Germinal center (tissue), 1 donor: Measurements from ENCODE around the gene NIBAN1.
"Not testable (repeated sequence)": the region's sequence is repeated elsewhere in the genome, so short reads cannot be mapped to it uniquely, and the experiment has no call there.

Source experiments
- DNase-seq: peaks from one replicate; pipeline ENCODE4 v3.0.0; 2012; ENCODE audit warnings: mixed read lengths, low spot score

NIBAN1 gene, protein sequence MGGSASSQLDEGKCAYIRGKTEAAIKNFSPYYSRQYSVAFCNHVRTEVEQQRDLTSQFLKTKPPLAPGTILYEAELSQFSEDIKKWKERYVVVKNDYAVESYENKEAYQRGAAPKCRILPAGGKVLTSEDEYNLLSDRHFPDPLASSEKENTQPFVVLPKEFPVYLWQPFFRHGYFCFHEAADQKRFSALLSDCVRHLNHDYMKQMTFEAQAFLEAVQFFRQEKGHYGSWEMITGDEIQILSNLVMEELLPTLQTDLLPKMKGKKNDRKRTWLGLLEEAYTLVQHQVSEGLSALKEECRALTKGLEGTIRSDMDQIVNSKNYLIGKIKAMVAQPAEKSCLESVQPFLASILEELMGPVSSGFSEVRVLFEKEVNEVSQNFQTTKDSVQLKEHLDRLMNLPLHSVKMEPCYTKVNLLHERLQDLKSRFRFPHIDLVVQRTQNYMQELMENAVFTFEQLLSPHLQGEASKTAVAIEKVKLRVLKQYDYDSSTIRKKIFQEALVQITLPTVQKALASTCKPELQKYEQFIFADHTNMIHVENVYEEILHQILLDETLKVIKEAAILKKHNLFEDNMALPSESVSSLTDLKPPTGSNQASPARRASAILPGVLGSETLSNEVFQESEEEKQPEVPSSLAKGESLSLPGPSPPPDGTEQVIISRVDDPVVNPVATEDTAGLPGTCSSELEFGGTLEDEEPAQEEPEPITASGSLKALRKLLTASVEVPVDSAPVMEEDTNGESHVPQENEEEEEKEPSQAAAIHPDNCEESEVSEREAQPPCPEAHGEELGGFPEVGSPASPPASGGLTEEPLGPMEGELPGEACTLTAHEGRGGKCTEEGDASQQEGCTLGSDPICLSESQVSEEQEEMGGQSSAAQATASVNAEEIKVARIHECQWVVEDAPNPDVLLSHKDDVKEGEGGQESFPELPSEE

DNA sequence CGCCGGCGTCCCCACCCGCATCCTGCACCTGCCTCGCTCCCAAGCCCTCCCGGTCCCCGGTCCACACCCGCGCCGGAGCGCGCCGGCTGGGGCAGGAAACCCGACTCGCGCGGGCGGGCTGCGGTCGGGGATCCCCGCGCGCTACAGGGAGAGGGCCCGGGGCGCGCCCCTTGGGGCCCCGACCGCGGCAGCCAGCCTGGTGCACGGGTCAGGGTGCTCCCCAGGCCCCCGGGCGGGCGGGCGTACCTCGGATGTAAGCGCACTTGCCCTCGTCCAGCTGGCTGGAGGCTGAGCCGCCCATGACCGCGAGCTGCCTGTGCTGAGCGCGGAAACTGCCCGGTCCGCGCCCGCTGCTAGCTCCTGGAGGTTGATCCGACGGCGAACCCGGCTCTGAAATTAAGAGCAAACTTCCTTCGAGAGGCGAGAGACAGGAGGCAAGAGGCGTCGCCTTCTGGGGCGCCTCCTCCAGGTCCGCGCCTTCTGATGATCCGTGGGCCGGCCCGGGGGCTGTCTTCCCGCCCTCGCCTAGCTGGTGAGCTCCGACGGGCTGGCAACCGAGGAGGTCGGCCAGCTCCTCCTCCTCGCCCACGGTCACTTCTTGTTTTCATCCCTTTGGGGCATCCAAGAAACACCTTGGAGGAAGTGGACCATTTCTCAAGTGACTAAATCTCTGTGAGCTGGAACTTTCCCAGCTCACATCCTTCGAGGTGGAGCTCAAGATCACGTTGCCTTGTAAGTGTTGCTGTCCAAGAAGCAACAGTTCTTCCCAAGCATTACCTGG, at the start of gene NIBAN1:
NIBAN1 (minus strand) TSS at position 453 of the 781 bp plus-strand sequence; CDS start at position 301, 152 bp downstream.
- peak; percentile 61 for DNase-seq

DNA sequence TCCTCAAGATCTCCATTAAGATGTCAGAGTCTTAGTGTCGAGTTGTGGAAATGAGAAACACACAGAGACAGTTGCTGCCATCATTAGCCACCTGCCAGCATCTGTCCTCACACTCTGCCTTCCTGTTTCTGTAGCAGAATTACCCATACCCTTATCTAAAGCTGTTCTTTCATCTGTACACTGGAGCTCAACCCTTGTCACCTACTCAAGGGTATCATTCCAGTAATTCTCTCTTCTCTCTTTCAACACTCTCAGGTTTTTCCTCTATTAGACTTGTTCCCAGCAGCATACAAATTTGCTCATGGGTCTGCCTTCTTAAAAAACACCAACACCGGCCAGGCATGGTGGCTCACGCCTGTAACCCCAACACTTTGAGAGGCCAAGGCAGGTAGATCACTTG, 43.7 kb upstream of the NIBAN1 start:
- DNase-seq: no peak

DNA sequence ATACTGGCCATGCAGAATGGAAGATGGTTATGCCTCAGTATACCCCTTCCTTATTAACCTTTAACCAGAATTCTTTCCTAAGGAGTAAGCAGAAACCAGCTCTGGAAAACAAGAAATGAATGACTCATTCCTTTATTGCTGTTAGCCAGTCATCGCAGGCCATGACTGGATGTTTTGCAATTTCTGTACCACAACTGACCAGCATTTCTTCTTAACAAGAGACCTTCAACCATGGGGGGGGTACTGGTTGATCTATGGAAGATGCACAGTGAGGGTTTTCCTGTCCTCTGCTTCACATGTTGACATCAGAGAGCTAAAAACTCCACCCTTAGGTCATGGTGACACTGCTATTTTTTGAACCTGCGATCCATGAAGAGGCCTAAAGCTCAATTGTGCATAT, 43.0 kb upstream of the NIBAN1 start:
- DNase-seq: no peak

DNA sequence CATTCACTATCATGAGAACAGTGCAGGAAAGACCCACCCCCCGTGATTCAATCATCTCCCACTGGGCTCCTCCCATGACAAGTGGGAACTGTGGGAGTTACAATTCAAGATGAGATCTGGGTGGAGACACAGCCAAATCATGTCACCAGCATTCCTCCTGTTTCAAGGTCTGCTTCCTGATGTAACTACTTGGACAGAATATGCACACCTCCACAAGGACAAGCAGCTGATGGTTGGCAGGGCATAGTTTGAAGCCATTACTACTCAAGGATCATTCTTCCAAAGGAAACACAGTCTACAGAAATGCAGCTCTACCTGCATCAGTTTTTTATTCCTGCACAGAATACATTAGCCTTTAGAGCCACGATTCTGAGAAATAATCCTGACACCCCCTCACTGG, 42.6 kb upstream of the NIBAN1 start:
- no peak for DNase-seq

DNA sequence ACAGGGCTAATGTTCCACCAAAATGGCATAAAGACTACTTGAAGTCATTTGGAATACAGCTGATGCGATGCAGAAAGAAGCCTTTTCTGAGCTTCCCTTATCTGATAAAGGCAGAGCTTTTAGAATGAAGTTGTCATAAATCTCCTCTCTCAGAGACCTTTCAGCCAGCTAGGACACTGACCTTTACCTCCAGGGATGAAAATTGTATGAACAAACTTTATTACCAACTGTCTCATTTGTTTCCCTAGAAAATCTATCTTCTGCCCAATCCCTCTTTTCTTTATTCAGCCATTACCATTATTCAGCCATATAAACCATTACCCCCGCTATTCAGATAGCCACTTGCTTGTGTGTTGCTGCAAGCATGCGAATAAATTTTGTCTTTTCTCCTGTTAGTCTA, 41.3 kb upstream of the NIBAN1 start:
- no peak for DNase-seq

DNA sequence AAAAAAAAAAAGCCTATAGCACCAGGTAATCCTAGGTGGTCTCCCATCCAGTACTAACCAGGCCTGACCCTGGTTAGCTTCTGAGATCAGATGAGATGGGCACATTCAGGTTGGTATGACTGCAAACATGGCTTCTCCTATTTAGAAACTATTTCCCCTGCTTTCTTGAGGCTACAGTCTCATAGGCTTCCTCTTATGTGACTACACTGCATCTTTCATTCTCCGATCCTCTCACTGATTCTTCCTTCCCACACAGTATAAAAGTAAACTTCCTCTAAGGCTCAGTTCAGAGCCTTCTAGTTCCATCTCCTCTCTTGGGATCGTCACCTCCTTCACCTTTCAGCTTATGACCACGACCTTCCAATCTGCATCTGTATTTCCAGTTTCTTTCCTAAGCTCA, 40.6 kb upstream of the NIBAN1 start:
- DNase-seq: no peak

DNA sequence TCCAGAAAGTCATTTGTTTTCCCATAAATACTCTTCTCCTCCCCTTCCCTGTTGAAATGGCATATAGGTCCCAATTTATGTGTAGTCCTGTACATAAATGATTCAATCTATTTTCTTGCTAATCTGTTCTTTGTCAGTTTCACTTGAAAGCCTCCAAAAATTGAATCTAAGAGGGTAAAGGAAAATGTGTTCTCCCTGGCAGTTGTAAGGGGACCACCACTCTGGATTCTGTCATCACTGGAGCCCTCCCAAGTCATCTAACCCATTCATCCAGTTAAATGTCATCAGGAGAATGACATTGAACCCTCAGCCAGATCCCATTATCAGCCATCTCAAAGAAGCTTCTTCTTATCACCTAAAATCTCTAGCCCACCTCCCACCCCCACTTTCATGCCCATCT, 36.1 kb upstream of the NIBAN1 start:
- DNase-seq: no peak

DNA sequence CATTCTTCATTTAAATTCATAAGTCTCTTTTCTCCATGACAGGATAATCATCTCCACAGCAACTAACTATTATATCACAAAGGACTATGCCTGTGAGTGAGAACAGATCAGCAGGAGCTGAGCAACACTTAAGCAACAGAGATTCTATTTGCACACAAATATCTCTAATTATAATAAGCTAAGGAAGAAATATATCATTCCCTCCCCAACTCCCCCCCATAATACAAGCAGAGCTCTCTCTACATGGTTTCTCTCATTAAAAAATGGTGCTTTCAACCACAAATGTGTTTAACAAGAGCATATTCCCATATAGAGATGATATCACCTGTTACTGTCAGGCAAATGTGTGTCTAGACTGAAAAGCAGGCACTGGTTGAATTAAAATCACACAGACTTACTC, 34.5 kb upstream of the NIBAN1 start:
- DNase-seq: no peak

DNA sequence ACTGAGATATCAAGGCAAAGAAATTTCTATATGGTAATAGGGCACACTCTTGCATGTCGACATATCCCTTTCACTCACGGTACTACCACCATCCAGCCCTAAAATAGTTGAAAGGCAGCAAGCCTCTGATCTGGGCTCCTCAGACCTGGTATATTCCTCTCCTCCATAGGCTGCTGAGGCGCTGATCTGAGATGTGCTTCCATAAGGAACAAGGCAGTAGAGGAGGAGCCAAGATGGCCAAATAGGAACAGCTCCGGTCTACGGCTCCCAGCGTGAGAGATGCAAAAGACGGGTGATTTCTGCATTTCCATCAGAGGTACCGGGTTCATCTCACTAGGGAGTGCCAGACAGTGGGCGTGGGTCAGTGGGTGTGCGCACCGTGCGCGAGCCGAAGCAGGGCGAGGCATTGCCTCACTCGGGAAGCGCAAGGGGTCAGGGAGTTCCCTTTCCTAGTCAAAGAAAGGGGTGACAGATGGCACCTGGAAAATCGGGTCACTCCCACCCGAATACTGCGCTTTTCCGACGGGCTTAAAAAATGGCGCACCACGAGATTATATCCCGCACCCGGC, 27.1 kb upstream of the NIBAN1 start:
- DNase-seq: not testable (repeated sequence)

DNA sequence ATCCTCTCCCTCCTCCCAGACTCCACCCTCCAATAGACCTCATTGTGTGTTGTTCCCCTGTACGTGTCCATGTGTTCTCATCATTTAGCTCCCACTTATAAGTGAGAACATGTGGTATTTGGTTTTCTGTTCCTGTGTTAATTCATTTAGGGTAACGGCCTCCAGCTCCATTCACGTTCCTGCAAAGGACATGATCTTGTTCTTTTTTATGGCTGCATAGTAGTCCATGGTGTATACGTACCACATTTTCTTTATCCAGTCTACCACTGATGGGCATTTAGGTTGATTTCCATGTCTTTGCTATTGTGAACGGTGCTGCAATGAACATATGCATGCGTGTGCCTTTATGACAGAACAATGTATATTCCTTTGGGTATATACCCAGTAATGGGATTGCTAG, 25.7 kb upstream of the NIBAN1 start:
- DNase-seq: not testable (repeated sequence)

DNA sequence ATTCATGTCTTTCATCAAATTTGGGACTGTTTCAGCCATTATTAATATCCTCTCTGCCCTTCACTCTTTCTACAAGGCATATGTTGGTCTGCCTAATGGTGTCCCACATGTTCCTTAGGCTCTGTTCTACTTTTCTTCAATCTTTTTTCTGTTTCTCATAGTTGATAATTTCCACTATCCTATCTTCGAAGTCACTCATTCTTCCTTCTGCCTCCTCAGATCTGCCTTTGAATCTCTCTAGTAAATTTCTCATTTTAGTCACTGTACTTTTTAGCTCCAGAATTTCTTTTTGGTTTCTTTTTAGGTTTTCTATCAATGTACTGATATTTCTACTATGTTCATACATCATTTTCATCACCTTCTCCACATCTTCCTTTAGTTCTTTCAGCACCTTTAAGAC, 20.0 kb upstream of the NIBAN1 start:
- no peak for DNase-seq

DNA sequence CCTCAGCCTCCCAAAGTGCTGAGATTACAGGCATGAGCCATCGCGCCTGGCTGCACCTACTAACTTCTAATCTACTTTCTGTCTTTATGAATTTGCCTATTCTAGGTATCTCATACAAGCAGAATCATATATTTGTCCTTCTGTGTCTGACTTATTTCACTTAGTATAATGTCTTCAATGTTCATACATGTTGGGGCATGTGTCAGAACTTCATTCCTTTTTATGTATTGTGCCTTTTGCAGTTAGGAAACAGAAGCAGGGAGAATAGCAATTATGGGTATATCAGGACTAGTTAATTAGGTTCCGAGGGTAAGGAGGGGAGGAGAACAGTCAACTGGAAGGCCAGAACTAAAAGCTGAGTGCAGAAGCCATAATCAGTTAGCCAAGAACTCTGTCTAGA, 18.0 kb upstream of the NIBAN1 start:
- DNase-seq: no peak

DNA sequence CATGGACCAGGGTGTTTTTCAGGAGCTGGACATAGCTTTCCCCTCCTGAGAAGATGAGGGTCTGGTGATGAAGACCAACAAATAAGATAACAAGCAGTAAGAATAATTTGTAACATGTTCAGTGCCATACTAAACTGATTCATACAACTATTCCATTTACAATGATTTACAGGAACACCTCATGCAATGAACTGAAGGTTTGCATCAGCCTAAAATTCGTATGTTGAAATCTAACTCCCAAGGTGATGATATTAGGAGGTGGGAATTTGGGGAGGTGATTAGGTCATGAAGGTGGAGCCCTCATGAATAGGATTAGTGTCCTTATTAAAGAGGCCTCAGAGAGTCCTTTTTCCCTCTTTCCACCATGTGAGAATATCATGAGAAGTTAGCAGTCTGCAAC, 15.9 kb upstream of the NIBAN1 start:
- DNase-seq: no peak

DNA sequence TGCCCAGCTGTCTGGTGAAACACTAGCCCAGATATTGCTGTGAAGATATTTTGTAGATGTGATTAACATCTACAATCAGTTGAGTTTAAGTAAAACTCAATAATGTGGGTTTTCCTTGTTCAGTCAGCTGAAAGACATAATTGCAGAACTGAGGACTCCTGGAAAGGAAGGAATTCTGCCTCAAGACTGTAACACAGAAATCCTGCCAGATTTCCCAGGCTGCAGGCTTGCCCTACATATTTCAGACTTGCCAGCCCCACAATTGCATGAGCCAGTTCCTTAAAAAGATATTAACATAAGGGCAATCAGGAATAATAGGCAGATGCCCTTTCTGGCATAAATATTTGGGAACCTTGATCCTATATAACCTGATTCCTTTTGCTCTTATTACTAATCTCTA, 14.2 kb upstream of the NIBAN1 start:
- DNase-seq: no peak

DNA sequence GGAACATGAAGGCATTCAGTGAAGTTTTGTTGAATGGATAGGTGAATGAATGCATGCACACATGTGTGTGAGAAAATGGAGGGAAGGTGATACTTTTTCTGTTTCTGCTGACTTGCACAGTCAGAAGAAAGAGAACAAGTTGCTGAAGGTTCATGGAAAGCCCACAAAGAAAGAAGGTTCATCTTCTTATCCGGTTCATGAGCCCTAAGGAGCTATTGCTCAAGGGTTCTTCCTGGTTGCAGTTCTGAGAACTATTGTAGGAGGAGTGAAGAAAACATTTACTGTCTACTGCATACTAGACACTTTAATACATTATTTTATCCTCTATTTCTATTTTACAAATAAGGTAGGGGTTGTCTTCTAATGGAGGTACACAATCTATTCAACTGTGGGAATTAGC, 13.4 kb upstream of the NIBAN1 start:
- DNase-seq: no peak

DNA sequence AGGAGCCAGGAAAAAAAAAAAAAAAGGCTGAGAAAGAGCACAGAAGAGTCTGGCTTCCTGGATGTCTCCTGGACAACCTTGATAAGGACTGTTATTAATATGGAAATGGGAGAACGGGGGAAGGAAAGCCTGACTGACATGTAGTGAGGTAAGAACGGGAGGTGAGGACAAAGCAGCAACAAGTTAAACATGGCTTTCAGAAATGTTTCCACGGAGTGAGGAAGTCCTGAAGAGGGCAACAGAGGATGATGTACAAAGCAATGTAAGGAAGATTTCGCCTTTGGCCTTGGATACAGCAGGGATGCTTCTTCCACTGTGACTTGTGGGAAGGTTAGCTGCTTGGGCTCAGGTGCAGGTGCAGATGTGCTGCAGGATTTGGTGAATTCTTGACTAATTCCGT, 11.9 kb upstream of the NIBAN1 start:
- no peak for DNase-seq

DNA sequence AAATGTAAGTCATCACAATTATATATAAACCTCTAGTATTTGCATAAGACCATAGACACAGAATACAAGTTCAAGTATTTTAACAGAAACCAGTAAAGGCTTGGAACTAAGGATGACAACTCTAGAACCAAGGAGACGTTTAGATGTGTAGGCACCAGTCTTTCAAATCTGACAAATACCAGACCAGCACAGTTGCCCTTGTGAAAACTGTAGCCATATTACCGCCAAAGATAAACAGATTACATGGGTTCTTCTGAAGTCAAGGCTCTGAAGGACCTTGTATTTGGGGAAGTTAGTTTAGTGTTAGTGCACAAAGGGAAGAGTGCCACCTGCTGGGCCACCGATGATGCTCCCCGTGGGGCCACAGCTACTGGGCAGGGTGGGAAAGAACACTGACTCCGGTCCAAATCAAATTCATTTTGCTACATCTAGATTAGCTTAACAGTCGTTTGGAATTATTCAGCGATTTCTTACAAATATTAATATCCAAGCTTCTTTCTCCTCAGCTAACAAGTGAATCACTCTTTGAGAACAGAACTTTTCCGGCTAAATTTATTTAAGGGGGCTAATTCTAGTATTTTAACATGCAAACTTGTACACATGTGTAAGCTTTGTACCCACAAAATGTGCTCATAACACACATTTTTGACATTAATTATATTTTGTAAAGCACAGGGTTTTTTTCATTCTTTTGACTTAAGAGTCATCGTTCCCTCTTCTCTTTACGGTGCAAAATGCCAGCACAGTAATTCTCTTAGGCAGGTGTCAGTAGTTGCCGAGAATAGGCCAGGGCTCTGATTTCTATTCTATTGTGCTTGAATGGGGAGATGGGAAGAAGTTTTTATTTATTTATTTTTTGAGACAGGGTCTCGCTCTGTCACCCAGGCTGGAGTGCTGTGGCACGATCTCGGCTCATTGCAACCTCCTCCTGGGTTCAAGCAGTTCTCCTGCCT, 8.0 kb upstream of the NIBAN1 start:
- DNase-seq: peak; percentile 72

DNA sequence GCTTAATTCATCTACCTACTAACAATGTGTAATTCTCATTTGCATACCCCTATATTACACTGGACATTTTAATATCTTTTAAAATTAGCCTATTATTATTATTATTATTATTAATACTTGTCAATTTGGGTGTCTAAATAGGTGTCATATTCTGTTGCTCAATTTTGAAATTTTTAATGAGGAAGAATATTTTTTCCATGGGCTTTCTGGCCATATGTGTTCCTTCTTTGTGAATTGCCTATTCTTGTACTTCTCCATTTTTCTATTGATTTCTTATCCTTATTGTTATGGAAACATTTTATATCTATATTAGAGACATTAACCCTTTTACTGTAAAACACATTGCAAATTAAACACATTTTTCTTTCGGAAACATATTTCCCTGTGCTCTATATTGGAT, 6.4 kb upstream of the NIBAN1 start:
- DNase-seq: no peak

DNA sequence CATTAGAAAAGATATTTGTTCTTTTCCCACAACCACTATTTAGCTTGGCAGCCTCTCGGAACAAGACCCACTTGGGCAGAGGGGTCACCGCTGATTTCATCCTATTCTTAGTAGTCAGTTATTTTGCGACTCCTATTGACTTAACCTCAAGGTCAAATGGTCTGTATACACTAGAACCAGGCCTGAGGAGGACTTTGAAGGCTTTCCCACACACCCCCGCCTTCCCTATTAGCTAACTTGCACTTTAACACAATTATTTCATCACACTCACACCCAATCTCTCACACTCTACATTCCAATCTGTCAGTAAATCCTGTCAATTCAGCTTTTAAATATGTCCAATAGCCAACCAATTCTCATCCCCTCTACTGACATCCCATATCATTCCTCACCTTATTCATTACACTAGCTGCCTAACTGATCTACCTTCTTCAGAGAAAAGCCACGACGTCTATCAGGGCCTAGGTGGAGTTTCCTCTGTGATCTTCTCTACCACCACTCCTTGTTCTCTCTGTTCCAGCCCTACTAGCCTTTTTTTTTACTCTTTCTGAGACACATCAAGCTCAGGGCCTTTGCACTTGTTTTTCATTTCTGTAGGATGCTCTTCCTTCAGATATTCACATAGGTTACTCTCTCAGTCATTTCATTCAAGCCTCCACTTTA, 1.0 kb upstream of the NIBAN1 start:
- DNase-seq: no peak

DNA sequence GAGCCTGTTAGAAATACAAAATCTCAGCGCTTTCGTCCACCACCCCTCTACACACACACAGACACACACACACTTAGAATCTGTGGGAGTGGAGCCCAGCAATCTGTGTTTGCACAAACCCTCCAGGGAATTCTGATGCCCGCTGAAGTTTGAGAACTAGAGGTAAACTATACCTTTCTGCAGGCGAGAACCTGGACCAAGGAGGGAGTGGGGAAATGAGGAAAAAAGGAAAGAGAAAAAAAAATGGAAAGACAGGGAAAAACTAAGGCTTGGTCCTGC, 468 bp upstream of the NIBAN1 start:
- DNase-seq: no peak
